HG02610 (cell line): ENCODE measurements around the gene SLC46A1.

Experiments used
- ATAC-seq: cut with Tn5 transposase; IDR thresholded peaks from one replicate; pipeline ENCODE4 v1.9.1; 2021; ENCODE audit warnings: mild to moderate bottlenecking, moderate library complexity; ENCODE audit not compliant: unreplicated experiment

SLC46A1 gene

DNA sequence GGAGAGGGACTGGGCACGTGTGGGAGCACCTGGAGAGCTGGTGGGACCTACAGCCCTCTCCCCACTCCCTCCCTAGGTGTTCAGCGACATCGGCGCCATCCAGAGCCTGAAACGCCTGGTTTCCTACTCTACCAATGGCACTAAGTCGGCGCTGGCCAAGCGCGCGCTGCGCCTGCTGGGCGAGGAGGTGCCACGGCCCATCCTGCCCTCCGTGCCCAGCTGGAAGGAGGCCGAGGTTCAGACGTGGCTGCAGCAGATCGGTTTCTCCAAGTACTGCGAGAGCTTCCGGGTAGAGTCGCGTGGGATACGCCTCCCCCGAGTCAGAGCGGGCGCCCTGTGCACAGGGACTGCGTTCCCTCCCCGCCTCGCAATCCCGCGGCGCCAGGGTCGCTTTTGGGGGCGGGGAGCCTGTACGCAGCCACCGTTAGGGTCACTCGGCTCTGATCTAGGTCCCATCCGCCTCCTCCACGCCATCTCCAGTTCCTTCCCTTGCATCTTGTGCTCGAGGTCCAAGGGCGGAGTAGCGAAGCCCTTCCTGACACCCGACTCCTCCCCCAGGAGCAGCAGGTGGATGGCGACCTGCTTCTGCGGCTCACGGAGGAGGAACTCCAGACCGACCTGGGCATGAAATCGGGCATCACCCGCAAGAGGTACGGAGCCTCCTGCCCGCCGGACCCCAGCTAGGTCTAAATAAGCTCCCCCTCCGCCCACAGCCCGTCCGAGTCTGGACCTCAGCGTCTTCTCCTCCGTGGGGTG is 21.6 kb downstream of the SLC46A1 start:
- peak; percentile 75 for ATAC-seq

DNA sequence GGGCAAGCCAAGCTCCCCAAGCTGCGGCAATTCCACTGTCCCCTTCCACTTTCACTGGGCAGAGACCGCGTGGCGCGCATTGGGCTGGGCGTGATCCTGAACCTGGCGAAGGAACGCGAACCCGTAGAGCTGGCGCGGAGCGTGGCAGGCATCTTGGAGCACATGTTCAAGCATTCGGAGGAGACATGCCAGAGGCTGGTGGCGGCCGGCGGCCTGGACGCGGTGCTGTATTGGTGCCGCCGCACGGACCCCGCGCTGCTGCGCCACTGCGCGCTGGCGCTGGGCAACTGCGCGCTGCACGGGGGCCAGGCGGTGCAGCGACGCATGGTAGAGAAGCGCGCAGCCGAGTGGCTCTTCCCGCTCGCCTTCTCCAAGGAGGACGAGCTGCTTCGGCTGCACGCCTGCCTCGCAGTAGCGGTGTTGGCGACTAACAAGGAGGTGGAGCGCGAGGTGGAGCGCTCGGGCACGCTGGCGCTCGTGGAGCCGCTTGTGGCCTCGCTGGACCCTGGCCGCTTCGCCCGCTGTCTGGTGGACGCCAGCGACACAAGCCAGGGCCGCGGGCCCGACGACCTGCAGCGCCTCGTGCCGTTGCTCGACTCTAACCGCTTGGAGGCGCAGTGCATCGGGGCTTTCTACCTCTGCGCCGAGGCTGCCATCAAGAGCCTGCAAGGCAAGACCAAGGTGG is 24.7 kb downstream of the SLC46A1 start:
- no peak for ATAC-seq

GRCh38 chr17:28379814-28380801 is 25.9 kb downstream of the SLC46A1 start:
- no peak for ATAC-seq

DNA sequence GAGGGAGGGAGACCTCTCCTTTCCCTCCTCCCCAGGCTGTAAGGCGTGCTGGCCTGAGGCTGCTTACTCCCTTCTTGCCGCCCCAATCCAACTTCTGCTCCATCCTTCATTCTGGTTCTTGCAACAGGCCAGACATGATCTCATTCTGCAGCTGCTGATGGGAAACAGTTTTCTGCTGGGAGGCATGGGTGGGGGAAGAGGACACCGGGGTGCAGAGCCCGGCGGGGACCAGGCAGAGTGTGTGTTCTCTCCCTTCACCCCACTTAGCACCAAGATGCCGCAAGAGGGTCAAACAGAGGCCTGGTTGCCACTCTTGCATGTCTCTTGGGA is 33.1 kb downstream of the SLC46A1 start:
- no peak for ATAC-seq

- ATAC-seq: peak; percentile 14
Observed at GRCh38 chr17:28372203-28372944, 33.6 kb downstream of the SLC46A1 start.

DNA sequence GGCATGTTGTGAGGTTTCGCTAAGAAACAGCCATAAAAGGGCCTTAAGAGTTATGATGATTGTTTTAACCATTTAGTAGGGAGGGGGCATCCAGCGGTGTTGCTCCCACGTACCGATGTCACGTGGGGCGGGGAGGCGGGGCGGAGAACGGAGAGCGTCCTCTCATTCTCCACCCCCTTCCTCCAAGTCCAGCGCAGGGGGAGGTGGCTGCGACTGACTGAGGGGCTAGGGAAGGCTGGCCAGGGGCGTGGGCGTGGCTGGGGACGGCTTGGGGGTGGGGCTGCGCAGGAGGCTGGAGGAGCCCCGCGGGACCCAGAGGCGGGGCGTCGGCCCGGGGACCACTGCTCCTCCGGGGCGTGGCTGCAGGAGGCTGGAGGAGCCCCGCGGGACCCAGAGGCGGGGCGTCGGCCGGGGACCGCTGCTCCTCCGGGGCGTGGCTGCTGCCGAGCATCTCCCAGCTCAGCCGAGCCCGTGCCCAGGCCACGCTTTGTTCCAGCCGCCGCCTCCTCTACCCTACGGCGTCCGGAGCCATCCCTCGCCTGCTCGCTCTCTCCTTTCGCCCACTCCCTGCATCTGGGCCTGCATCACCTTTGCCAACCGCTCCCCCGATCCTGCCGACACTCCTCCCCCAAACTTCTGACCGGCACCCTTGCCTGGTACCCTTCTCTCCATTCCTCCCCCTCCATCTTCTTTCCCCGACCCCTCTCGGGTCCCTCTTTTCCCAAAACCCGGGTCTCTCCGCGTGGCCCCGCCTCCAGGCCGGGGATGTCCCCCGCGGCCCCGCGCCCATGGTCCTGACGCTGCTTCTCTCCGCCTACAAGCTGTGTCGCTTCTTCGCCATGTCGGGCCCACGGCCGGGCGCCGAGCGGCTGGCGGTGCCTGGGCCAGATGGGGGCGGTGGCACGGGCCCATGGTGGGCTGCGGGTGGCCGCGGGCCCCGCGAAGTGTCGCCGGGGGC is 34.5 kb downstream of the SLC46A1 start, which contains the start of gene SARM1:
TSS of gene SARM1 (plus strand) at position 450 of the 958 bp plus-strand sequence. CDS start at position 789, 339 bp downstream.
- ATAC-seq: peak; percentile 70

DNA sequence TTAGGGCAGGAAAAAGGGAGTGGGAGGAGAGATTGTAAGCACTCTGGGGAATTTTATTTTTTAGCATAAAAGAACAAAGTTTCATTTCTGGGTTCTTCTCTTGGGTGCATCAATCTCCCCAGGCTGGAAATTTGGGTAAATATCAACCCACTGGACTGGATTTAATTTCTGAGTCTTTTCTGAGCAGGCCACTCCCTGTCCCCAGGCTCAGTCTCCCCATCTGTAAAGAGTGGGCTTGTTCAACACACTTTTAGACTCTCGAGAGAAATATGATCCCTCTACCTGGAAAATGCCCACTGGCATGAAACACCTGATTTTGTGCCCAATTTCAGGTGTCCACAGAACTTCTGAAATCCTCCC is 35.3 kb downstream of the SLC46A1 start:
- ATAC-seq: no peak

DNA sequence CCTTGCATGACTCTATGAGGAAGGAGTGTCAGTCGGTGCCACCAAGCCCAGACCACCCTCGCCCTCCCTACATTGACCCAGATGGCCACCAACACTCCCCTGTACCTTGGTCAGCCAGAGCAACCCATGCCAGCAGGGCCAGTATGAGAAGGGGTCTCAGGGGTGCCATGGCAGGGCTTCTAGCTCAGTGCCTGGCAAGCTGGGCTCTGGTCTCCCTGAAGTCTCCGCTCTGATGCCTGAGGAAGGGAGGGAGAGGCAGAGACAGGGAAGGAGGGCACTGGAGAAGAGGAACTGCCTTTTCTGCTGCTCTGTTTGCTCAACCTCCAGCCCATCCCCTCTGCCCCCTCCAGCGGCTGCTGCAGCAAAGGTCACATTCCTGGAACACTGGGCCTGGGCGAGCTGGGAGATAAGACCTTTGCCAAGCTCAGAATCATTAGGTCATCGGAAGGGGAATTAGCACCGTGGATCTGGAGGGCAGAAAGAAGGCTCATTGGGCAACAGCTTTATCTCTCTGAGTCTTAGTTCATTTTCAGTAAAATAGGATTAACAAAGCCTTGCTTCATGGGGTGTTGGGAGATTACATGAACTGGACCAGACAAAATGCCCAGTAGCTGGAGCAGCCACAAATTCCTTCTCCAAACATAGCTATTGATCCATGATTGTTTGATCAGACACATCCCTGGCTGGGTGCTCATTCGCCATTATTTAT is 35.8 kb downstream of the SLC46A1 start, which contains the start of gene VTN:
TSS of gene VTN (minus strand) at position 273 of the 709 bp plus-strand sequence. CDS start at position 169, 104 bp downstream.
- ATAC-seq: no peak

DNA sequence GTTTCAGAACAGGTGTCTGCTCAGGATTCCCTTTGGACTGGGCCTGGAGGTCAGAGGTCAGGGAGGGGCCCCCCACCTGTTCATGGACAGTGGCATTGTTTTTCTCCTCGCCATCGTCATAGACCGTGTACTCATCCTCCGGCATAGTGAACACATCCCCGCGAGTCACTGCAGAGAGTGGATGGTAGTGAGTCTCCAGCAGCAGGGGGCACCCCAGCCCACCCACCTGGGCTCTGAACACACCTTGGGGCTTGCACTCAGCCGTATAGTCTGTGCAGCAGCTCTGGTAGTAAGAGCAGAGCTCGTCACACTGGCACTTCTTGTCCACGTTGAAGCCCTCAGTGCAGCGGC is 36.4 kb downstream of the SLC46A1 start:
- no peak for ATAC-seq

GRCh38 chr17:28368915-28369683 is 36.9 kb downstream of the SLC46A1 start:
- no peak for ATAC-seq

- ATAC-seq: no peak
Observed at GRCh38 chr17:28368306-28368831, 37.6 kb downstream of the SLC46A1 start.

DNA sequence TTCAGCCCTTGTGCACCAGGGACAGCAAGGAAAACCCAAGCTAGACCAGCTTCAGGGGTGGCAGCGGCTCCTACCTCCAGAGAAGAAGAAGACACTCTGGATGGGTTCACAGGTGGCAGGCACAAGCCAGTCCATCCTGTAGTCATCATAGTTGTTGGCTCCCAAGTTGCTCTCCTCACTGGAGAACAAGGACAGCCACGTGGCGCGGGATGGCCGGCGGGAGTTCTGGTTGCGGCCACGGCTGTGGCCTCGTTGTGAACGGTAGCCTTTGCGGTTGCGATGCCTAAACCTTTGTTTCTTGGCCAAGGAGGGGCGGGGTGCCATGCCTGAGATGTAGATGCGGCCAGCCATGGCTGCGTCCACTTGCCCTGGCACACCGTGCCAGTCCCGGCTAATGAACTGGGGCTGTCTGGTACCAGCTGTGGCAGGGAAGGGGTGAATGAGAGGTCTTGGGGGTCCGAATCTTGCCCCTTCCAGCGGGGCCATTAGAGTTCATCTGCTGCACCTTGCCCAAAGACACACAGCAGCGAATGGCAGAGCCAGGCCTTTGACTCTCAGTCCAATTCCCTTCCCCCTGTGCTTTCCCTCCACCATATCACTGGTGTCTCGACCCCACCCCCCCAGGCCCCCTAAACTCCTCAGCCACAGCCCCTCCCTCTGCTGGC is 38.2 kb downstream of the SLC46A1 start:
- ATAC-seq: no peak

GRCh38 chr17:28366605-28367004 is 39.4 kb downstream of the SLC46A1 start:
- no peak for ATAC-seq

GRCh38 chr17:28365487-28365886 is 40.5 kb downstream of the SLC46A1 start:
- ATAC-seq: no peak

DNA sequence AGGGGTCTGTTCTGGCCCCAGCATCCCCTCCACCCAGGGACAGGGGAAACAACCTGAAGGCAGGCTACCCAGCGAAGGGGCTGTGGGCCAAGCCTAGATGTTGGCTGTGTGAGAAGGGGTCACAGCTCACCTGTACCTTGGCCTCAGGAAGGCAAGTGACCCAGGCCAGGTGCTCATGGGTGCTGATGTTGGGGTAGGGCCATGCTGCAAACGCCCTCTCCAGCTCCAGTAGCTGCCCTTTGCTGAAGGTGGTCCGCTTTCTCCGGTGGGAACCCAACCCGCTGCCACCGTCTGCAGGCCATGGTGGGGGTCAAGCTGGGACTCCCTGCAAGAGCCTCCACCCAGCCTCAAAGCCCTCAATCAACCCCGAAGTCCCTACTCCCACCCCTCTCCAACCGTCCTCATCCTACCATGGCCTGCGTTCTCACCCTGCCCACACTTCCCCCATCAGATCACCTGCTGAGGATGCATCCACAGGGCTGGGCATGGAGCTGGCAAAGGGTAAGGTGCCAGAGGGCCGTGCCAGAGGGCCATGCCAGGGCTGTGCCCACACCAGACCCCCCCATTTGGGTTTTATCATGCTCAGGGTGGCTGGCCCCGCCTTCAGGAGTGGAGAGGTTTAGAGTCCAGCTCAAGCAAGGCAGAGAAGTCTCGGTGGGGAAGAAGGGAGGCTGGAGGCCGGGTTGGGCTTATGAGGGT is 41.2 kb downstream of the SLC46A1 start, which contains the start of gene SEBOX:
TSS of gene SEBOX (minus strand) at position 535 of the 699 bp plus-strand sequence. CDS start at position 487, 48 bp downstream.
- no peak for ATAC-seq
